Measurements from ENCODE around the gene MYO1E.
"Not testable (repeated sequence)": the region's sequence is repeated elsewhere in the genome, so short reads cannot be mapped to it uniquely, and the experiment has no call there.

Gene MYO1E

DNA sequence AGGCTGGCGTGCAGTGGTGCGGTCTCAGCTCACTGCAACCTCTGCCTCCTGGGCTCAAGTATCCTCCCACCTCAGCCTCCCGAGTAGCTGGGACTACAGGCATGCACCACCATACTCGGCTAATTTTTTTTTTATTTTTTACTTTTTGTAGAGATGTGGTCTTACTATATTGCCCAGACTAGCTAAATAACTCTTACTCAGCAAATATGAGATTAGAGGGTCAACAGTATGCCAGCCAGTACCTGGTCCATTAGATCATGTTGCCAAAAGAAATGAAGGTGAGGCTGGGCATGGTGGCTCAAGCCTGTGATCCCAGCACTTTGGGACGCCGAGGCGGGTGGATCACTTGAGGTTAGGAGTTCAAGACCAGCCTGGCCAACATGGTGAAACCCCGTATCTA, 210.6 kb downstream of the MYO1E start:
- not testable (repeated sequence) for DNase-seq (ENCODE audit: low read depth)

GRCh38 chr15:59160880-59161593, 211.6 kb downstream of the MYO1E start:
- no peak for DNase-seq (ENCODE audit: low read depth)

GRCh38 chr15:59159210-59159609, 213.5 kb downstream of the MYO1E start:
- no peak for DNase-seq (ENCODE audit: low read depth)

DNA sequence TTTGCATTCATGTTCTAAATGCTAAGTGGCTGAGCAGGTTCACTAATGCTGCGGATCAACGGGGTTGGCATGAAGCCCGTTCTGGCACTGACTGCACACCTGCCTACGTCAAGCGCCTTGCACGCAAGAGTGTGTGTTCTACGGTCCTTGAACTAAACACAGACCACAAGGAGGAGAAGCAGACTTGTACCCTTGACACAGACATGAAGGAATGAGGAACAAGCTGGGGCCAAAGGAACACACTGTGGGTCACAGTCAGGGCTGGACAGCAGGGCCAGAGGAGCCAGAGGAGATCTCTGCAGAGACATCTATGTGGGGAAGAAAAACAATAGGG, 214.0 kb downstream of the MYO1E start:
- no peak for DNase-seq (ENCODE audit: low read depth)

GRCh38 chr15:59157840-59158700, 214.6 kb downstream of the MYO1E start:
- no peak for DNase-seq (ENCODE audit: low read depth)

GRCh38 chr15:59157396-59157795, 215.3 kb downstream of the MYO1E start:
- DNase-seq (ENCODE audit: low read depth), result no peak

DNA sequence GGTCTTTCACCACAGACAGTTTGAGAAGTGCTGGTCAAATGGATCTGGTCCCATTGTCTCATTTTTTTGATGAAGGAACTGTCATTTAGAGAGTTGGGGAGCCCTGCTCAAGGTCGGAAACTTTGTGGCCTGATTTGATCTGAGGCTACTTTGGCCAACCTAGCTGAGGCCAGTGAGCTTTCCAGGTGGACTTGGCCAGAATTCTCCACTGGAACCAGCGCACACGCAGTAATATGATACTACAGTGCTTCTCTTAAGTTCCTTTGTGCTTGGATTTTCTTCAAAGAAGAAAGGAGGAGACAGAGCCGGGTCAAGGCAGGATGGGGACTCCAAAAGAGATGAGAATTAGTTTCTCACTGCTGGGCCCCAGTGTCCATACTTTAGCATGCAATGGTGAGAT, 217.2 kb downstream of the MYO1E start:
- DNase-seq (ENCODE audit: low read depth), result no peak

DNA sequence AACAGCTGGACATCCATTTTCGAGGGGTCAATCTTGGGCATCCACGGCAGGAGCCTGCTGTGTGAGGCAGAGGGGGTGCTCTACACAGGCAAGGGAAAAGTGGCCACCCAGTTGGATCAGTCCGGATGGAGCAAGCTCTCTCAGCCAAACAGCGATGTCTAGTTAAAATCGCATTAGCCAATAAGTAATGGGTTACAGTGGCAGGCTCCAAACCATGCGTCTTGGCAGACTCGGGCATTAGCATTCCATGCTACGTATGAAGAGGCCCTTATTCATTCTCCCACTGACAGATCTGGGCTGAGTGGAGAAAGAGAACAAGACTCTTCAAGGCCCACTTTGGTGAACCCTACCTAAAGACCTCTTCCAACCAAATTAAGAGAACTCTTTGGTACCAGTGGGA, 218.4 kb downstream of the MYO1E start:
- no peak for DNase-seq (ENCODE audit: low read depth)

GRCh38 chr15:59153466-59153865, 219.2 kb downstream of the MYO1E start:
- no peak for DNase-seq (ENCODE audit: low read depth)

- DNase-seq (ENCODE audit: low read depth), result no peak
These were observed 219.8 kb downstream of the MYO1E start for GRCh38 chr15:59152694-59153450.

DNA sequence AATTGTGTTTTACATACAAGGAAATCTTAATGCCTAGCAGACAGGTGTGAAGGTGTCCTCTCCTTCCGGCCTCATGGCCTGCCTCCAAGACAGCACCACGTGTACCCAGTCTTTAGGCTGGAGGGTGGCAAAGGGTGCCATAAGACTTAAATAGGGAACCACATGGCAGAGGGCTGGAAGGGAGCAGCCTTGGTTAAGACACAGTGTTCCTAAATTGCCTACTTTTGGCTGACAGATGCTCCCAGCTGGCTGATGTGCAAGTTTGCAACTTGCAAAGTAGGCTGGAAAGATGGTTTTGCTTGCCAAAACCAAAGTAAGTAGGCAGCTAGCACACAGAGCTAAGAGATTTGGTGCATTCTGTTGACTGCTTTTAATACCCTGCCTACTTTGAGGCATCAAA, 222.5 kb downstream of the MYO1E start:
- DNase-seq (ENCODE audit: low read depth), result no peak

- no peak for DNase-seq (ENCODE audit: low read depth)
These were observed 224.4 kb downstream of the MYO1E start for GRCh38 chr15:59148153-59148833.

GRCh38 chr15:59147666-59148065, 225.0 kb downstream of the MYO1E start:
- DNase-seq (ENCODE audit: low read depth), result no peak

- DNase-seq (ENCODE audit: low read depth), result not testable (repeated sequence)
These were observed 228.1 kb downstream of the MYO1E start for GRCh38 chr15:59144594-59144993.

- no peak for DNase-seq (ENCODE audit: low read depth)
These were observed 229.4 kb downstream of the MYO1E start for GRCh38 chr15:59143281-59143680.

GRCh38 chr15:59140422-59141226, 232.0 kb downstream of the MYO1E start:
- no peak for DNase-seq (ENCODE audit: low read depth)

- DNase-seq (ENCODE audit: low read depth), result no peak
These were observed 234.4 kb downstream of the MYO1E start for GRCh38 chr15:59138243-59138642.

DNA sequence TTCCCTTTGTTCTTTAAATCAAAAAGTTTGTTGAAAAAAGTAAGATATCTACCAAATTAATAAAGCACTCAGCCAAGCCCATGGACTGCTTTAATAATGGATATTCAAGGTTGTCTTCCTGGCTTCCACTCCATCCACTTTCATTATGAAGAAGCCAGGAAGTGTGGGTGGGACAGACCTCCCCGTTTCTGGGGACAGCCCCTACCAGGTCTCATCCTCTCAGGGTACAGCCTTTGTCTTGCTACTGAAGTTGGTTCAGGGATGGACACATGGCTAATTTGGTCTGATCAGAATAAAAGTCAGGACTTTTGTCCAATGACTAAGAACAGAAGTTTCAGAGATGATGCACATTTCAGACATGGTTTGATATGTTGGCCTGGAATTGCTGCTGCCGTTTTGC, 235.1 kb downstream of the MYO1E start:
- no peak for DNase-seq (ENCODE audit: low read depth)

DNA sequence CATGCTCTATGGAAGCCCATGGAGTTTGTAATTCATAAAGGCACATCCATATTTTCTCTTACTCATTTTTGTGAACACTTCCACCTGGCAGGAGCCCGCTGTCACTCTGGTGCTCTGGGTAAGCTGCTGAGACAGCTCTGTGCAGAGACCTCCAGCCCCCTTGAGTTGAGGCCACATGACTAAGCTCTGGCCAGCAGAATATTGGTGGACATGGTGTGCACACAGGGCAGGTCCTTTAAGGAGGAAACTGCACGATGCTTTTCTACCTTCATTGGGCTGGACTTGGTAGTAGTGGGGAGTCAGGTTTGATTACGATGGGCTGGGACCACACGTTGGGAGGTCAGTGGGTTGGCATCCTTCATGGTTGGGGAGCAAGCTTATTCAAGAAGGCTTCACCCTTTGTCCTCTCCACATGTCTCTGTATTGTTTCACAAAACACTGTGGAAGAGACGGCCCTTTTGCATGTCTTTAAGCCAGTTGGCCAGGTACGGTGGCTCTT, 238.7 kb downstream of the MYO1E start:
- no peak for DNase-seq (ENCODE audit: low read depth)

GRCh38 chr15:59131969-59132562, 240.6 kb downstream of the MYO1E start:
- no peak for DNase-seq (ENCODE audit: low read depth)

DNA sequence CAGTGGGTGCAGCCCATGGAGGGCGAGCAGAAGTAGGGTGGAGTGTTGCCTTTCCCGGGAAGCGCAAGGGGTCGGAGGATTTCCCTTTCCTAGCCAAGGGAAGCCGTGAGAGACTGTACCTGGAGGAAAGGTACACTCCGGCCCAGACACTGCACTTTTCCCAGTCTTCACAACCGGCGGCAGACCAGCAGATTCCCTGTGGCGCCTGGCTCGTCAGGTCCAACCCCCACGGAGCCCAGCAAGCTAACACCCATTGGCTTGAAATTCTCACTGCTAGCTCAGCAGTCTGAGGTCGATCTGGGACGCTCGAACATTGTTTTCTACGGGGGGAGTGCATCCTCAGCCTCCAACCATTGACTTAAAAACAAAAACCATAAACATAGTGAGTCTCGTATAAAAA, 241.2 kb downstream of the MYO1E start:
- no peak for DNase-seq (ENCODE audit: low read depth)
